Thyroid gland (tissue), 4 donors: ENCODE data around the gene PPIA.

Experiments used
- CTCF ChIP-seq, 6 experiments: fragments of 200-600 bp in 3 of 6; fragments of 450-650 bp in 3 of 6; sonication (generic) in 3 of 6; IDR thresholded peaks; one replicate each; pipeline ENCODE4 v1.5.1; 2016 to 2019; ENCODE audit warnings: antibody characterized with exemption in 6 of 6, mild to moderate bottlenecking in 2 of 6, inconsistent platforms in 1 of 6, moderate library complexity in 1 of 6
- POLR2A ChIP-seq, 2 donors: fragments of 450-650 bp; IDR thresholded peaks; one replicate each; pipeline ENCODE4 v1.6.1; 2017; ENCODE audit warnings: antibody characterized with exemption in 2 of 2, mild to moderate bottlenecking in 2 of 2, moderate library complexity in 1 of 2

- TF ChIP-seq CTCF (IDR thresholded peaks at IDR 0.05), result no peak
- no peak for TF ChIP-seq POLR2A (IDR thresholded peaks at IDR 0.05)
Measured at GRCh38 chr7:44849885-44850544, 53.5 kb downstream of the PPIA start.
